Measurements from ENCODE around the gene LAT.

DNA sequence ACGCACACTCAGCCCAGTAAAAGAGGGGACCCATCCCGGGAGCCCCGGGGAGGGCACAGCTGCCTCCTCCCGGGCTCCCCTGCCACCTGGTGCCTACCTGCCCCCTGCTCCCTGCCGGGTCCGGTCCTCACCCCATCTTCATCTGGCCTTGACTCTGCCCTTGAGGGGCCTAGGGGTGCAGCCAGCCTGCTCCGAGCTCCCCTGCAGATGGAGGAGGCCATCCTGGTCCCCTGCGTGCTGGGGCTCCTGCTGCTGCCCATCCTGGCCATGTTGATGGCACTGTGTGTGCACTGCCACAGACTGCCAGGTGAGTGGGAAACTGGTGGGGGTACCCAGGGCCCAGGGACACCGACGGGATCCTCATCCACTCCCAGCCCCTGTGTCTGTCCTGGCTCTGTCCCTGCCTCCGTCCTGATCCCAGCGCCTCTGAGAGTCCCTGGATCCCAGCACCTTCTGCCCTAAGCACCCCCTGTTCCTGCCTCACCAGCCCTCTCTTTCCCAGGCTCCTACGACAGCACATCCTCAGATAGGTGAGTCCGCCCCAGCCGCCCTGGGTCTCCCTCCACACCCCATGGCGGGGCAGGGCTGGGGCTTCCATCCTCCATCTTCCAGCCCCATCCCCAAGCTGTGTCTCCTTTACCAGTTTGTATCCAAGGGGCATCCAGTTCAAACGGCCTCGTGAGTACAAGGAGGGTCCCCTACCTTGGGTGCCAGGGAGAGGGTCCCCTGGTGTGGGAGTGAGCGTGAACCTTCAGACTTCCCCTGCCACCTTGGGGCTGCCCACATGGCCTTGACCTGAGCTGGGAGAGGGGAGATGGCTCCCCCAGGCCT lies 574 bp downstream of the LAT start:
- TF ChIP-seq, protein P1, sequence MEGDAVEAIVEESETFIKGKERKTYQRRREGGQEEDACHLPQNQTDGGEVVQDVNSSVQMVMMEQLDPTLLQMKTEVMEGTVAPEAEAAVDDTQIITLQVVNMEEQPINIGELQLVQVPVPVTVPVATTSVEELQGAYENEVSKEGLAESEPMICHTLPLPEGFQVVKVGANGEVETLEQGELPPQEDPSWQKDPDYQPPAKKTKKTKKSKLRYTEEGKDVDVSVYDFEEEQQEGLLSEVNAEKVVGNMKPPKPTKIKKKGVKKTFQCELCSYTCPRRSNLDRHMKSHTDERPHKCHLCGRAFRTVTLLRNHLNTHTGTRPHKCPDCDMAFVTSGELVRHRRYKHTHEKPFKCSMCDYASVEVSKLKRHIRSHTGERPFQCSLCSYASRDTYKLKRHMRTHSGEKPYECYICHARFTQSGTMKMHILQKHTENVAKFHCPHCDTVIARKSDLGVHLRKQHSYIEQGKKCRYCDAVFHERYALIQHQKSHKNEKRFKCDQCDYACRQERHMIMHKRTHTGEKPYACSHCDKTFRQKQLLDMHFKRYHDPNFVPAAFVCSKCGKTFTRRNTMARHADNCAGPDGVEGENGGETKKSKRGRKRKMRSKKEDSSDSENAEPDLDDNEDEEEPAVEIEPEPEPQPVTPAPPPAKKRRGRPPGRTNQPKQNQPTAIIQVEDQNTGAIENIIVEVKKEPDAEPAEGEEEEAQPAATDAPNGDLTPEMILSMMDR (IDR thresholded peaks at IDR 0.05 in 4 of 5, conservative IDR thresholded peaks at IDR 0.05 in 1 of 5) = no peak
- no peak for TF ChIP-seq POLR2A (IDR thresholded peaks at IDR 0.05)

All from gastrocnemius medialis (tissue), 4 donors.